Large intestine (tissue), 12 donors: ENCODE results near the gene ADAM20. TPM values are rescaled to one million over a fixed set of nuclear protein-coding genes. Genes with fewer than 3 reads are reported as not detected.
A peak's percentile ranks its signal among the peaks of the same experiment; 100 is the strongest.

Source experiments
- DNase-seq, 2 donors: peaks; one replicate each; pipeline versions ENCODE4 v3.0.0 to v3.0.0-alpha.2; 2013
- H3K27ac ChIP-seq: one replicate; pipeline ENCODE4 v1.5.1; 2013; ENCODE audit warnings: low read length
- H3K27me3 ChIP-seq: 2 replicates; pipeline ENCODE4 v1.6.1; 2013; ENCODE audit warnings: low read length; ENCODE audit not compliant: control insufficient read depth, insufficient read depth
- H3K36me3 ChIP-seq: 2 replicates; pipeline ENCODE4 v1.6.1; 2013; ENCODE audit warnings: low read length; ENCODE audit not compliant: control insufficient read depth, insufficient read depth
- H3K4me1 ChIP-seq: one replicate; pipeline ENCODE4 v1.6.1; 2013; ENCODE audit warnings: low read length; ENCODE audit not compliant: control insufficient read depth, insufficient read depth
- H3K4me3 ChIP-seq: one replicate; pipeline ENCODE4 v1.5.1; 2013; ENCODE audit warnings: low read length
- H3K9me3 ChIP-seq: one replicate; pipeline ENCODE4 v1.6.1; 2013; ENCODE audit warnings: mild to moderate bottlenecking, low read depth, low read length, moderate library complexity; ENCODE audit not compliant: control insufficient read depth
- WGBS: methylation state at CpG from one replicate; pipeline ENCODE4 v1.1.5; 2013; ENCODE audit warnings: low lambda C conversion rate; ENCODE audit not compliant: insufficient coverage; 5-methylcytosine and 5-hydroxymethylcytosine counted together
- long read RNA-seq, 11 donors: transcript quantifications; one replicate each; lab custom pipeline, GENCODE V29; 2026
- polyA plus RNA-seq: library from polyadenylated mRNA; unstranded; fragments of 120-200 nt; gene quantifications from one replicate; pipeline ENCODE4 v1.2.1, GENCODE V29; 2013

Gene ADAM20
- polyA plus RNA-seq: 0.06 TPM
- long read RNA-seq, donor 1: 0 reads
- long read RNA-seq, donor 2: 0 reads
- long read RNA-seq, donor 3: 0 reads
- long read RNA-seq, donor 4: 0 reads
- long read RNA-seq, donor 5: 0 reads
- long read RNA-seq, donor 6: 0 reads
- long read RNA-seq, donor 7: 0 reads
- long read RNA-seq, donor 8: 0 reads
- long read RNA-seq, donor 9: 0 reads
- long read RNA-seq, donor 10: 0 reads
- long read RNA-seq, donor 11: 0 reads

- Histone ChIP-seq H3K27me3 (no peaks in the 10 kb centered on the region), H3K9me3 (peaks cover 10% of the 10 kb centered on the region), H3K4me3 (no peak within 1 kb of the TSS), H3K4me1 (no peaks in the 10 kb centered on the region), H3K36me3 (no peaks in the 10 kb centered on the region), H3K27ac (no peak within 1 kb of the TSS)
- no peak for DNase-seq
Measured at GRCh38 chr14:70534904-70535303, at the start of gene ADAM20. Gene ADAM20 (minus strand): TSS chr14:70535004. CDS start chr14:70524757, 10,247 bp downstream.

DNA sequence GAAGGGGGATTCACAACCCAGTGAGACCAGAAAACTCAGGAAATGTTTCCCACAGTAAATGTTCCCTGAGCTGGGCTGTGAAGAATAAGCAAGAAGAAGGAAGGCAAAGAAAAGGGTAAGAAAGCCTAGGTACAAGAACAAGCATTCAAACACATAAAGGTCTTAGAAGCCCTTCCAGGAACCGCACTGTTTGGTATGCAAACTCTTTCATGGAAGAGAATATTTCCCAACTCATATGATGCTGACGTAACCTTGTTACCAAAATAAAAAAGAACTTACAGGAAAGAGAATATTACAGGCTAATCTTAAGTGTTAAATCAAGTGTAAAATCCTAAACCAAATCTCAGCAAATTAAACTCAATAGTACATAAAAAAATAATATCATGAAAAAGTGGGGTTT is 42.1 kb upstream of the ADAM20 start:
- Histone ChIP-seq H3K36me3 (peaks cover 16% of the 10 kb centered on the region), H3K27me3 (no peaks in the 10 kb centered on the region), H3K4me1 (no peaks in the 10 kb centered on the region), H3K4me3 (no peak overlapping the region), H3K27ac (no peak overlapping the region), H3K9me3 (no peaks in the 10 kb centered on the region)
- DNase-seq: no peak
- no CpG with 5 or more reads among the region's 2 CpGs for WGBS

DNA sequence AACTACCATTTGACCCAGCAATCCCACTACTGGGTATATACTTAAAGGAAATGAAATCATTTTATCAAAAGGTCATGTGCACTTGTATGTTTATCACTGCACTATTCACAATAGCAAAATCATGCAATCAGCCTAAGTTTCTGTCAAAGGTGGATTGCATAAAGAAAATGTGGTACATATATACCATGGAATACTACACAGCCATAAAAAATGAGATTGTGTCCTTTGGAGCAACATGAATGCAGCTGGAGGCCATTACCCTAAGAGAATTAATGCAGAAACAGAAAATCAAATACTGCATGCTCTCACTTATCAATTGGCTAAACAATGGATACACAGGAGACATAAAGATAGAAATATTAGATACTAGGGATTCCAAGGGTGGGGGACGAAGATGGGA is 38.2 kb upstream of the ADAM20 start:
- Histone ChIP-seq H3K27ac (no peak overlapping the region), H3K4me3 (no peak overlapping the region), H3K4me1 (no peaks in the 10 kb centered on the region), H3K27me3 (no peaks in the 10 kb centered on the region), H3K9me3 (no peaks in the 10 kb centered on the region), H3K36me3 (no peaks in the 10 kb centered on the region)
- no CpG with 5 or more reads among the region's 1 CpG for WGBS
- no peak for DNase-seq

DNA sequence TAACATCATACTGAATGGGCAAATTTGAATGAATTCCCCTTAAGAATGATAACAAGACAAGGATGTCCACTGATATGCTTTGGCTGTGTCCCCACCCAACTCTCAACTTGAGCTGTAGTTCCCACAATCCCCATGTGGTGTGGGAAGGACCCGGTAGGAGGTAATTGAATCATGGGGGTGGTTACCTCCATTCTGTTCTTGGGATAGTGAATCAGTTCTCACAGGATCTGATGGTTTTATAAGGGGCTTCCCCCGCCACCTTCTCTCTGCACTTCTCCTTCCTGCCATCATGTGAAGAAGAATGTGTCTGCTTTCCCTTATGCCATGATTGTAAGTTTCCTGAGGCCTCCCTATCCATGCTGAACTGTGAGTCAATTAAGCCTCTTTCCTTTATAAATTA is 36.3 kb upstream of the ADAM20 start:
- no peaks in the 10 kb centered on the region for H3K4me1 ChIP-seq
- no peaks in the 10 kb centered on the region for H3K27me3 ChIP-seq
- DNase-seq: no peak
- WGBS: no CpG with 5 or more reads among the region's 2 CpGs
- no peak overlapping the region for H3K4me3 ChIP-seq
- no peak overlapping the region for H3K27ac ChIP-seq
- peaks cover 4% of the 10 kb centered on the region for H3K9me3 ChIP-seq
- H3K36me3 ChIP-seq: peaks cover 5% of the 10 kb centered on the region

DNA sequence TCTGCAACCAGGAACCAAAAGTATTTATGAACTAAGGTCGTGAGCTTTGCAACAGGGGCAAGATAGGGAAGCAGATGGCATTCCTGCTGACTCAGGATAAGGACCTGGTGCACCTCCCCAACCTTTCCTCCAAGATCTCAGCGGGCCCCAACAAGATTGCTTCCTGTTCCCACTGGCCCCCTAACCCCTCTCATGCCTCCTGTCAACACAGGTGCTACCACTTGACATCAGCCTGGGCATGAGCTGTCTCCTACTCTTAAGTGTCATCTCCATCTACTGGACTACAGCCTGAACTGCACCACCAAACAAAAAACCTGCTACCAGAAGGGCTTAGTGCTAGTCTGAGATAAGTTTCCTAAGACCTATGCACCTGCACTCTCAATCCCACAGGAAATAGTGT is 33.0 kb upstream of the ADAM20 start:
- no CpG with 5 or more reads among the region's 2 CpGs for WGBS
- DNase-seq: peak; percentile 3 to 8

DNA sequence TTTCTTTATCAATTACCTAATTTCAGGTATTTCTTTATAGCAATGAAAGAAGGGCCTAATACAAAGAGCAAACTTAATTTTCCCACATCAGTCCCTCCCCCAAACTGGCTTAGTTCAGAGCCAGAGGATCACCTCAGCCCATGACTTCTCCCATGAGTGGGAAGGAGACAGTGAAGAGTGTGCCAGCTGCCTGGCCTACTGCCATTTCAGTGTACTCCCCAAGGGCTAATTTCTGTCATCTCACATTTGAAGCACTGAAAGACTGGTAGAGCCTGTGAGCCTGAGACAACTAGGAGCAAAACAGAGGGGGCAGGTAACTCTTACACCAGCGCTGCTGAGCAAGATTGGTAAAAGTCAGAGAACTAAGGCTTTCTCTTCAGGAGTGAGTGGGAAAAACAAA is 29.1 kb upstream of the ADAM20 start:
- H3K9me3 ChIP-seq: peaks cover 20% of the 10 kb centered on the region
- H3K27ac ChIP-seq: no peak overlapping the region
- no CpG with 5 or more reads among the region's 1 CpG for WGBS
- DNase-seq: no peak
- H3K36me3 ChIP-seq: peaks cover 20% of the 10 kb centered on the region
- no peak overlapping the region for H3K4me3 ChIP-seq
- H3K27me3 ChIP-seq: no peaks in the 10 kb centered on the region
- no peaks in the 10 kb centered on the region for H3K4me1 ChIP-seq

More for the DNA sequence above, 33.0 kb upstream of the ADAM20 start:
- Histone ChIP-seq H3K27ac (no peak overlapping the region), H3K27me3 (no peaks in the 10 kb centered on the region), H3K9me3 (peaks cover 11% of the 10 kb centered on the region), H3K4me3 (no peak overlapping the region), H3K36me3 (peaks cover 20% of the 10 kb centered on the region), H3K4me1 (no peaks in the 10 kb centered on the region)

- H3K4me1 ChIP-seq: no peaks in the 10 kb centered on the region
- peaks cover 20% of the 10 kb centered on the region for H3K9me3 ChIP-seq
- WGBS: no CpG with 5 or more reads among the region's 4 CpGs
- H3K36me3 ChIP-seq: peaks cover 20% of the 10 kb centered on the region
- no peak for DNase-seq
- H3K27ac ChIP-seq: no peak overlapping the region
- no peaks in the 10 kb centered on the region for H3K27me3 ChIP-seq
- no peak overlapping the region for H3K4me3 ChIP-seq
Measured at GRCh38 chr14:70563417-70563816, 28.6 kb upstream of the ADAM20 start.

- Histone ChIP-seq H3K27ac (no peak overlapping the region), H3K9me3 (peaks cover 11% of the 10 kb centered on the region), H3K4me3 (no peak overlapping the region), H3K4me1 (no peaks in the 10 kb centered on the region), H3K27me3 (no peaks in the 10 kb centered on the region), H3K36me3 (peaks cover 3% of the 10 kb centered on the region)
- no peak for DNase-seq
Measured at GRCh38 chr14:70558356-70558755, 23.6 kb upstream of the ADAM20 start.

GRCh38 chr14:70555890-70556289 is 21.1 kb upstream of the ADAM20 start:
- Histone ChIP-seq H3K4me1 (no peaks in the 10 kb centered on the region), H3K36me3 (no peaks in the 10 kb centered on the region), H3K4me3 (no peak overlapping the region), H3K27me3 (no peaks in the 10 kb centered on the region), H3K9me3 (peaks cover 3% of the 10 kb centered on the region), H3K27ac (no peak overlapping the region)
- no CpG with 5 or more reads among the region's 19 CpGs for WGBS
- DNase-seq: peak in 1 of 2 donors; percentile 8

- Histone ChIP-seq H3K4me1 (no peaks in the 10 kb centered on the region), H3K36me3 (no peaks in the 10 kb centered on the region), H3K27ac (no peak overlapping the region), H3K4me3 (no peak overlapping the region), H3K9me3 (peaks cover 10% of the 10 kb centered on the region), H3K27me3 (no peaks in the 10 kb centered on the region)
- WGBS: 93% methylated on average over 3 of the region's 5 CpGs
- no peak for DNase-seq
Measured at GRCh38 chr14:70538087-70538486, 3.3 kb upstream of the ADAM20 start.

GRCh38 chr14:70536830-70537229 is 2.0 kb upstream of the ADAM20 start:
- peaks cover 10% of the 10 kb centered on the region for H3K9me3 ChIP-seq
- DNase-seq: no peak
- no peaks in the 10 kb centered on the region for H3K27me3 ChIP-seq
- no peaks in the 10 kb centered on the region for H3K36me3 ChIP-seq
- H3K27ac ChIP-seq: no peak overlapping the region
- H3K4me1 ChIP-seq: no peaks in the 10 kb centered on the region
- H3K4me3 ChIP-seq: no peak overlapping the region
- WGBS: no CpG with 5 or more reads among the region's 1 CpG
